HepG2 (cell line): ENCODE data around the gene NPAS2. TPM values are rescaled to one million over a fixed set of nuclear protein-coding genes. Genes with fewer than 3 reads are reported as not detected.

Source experiments
- DZIP1 ChIP-seq: sonication (generic); formaldehyde crosslinking; IDR thresholded peaks from 2 replicates; pipeline ENCODE4 v1.5.0; 2020; ENCODE audit warnings: mild to moderate bottlenecking, missing genetic modification reagents
- NFE2L1 ChIP-seq: sonication (generic); formaldehyde crosslinking; IDR thresholded peaks from 2 replicates; pipeline ENCODE4 v1.4.0; 2020; ENCODE audit warnings: missing genetic modification reagents, mild to moderate bottlenecking, borderline replicate concordance
- PREB ChIP-seq: sonication (generic); formaldehyde crosslinking; IDR thresholded peaks from 2 replicates; pipeline ENCODE4 v1.4.0; 2020; ENCODE audit warnings: missing genetic modification reagents
- PRMT3 ChIP-seq: sonication (generic); formaldehyde crosslinking; IDR thresholded peaks from 2 replicates; pipeline ENCODE4 v1.8.1; 2022; ENCODE audit warnings: low read depth, mild to moderate bottlenecking, moderate library complexity, missing genetic modification reagents, borderline replicate concordance
- ZFP82 ChIP-seq: sonication (generic); formaldehyde crosslinking; IDR thresholded peaks from 2 replicates; pipeline ENCODE4 v1.5.1; 2020; ENCODE audit warnings: mild to moderate bottlenecking, missing genetic modification reagents, borderline replicate concordance
- ZNF350 ChIP-seq: sonication (generic); formaldehyde crosslinking; IDR thresholded peaks from 2 replicates; pipeline ENCODE4 v1.4.0; 2020; ENCODE audit warnings: mild to moderate bottlenecking, low read depth, missing genetic modification reagents, borderline replicate concordance
- ZNF510 ChIP-seq: sonication (generic); formaldehyde crosslinking; IDR thresholded peaks from 2 replicates; pipeline ENCODE4 v1.4.0; 2020; ENCODE audit warnings: low read depth, mild to moderate bottlenecking, missing genetic modification reagents
- ZNF512 ChIP-seq: sonication (generic); formaldehyde crosslinking; IDR thresholded peaks from 2 replicates; pipeline ENCODE4 v1.4.0; 2020; ENCODE audit warnings: mild to moderate bottlenecking, missing genetic modification reagents
- ZNF788 ChIP-seq: sonication (generic); formaldehyde crosslinking; IDR thresholded peaks from 2 replicates; pipeline ENCODE4 v1.5.0; 2020; ENCODE audit warnings: mild to moderate bottlenecking, missing genetic modification reagents, borderline replicate concordance
- polyA plus RNA-seq, 8 experiments: library from polyadenylated mRNA; depleted of rRNA in 3 of 8; stranded (reverse) in 7 of 8; unstranded in 1 of 8; fragments of >200 nt; fragmentation: Illumina TruSeq in 4 of 8; extraction: Trizol in 4 of 8; gene quantifications; 2 replicates each; pipeline versions ENCODE4 v1.2.1 to v1.2.3, GENCODE V29; 2011 to 2016; ENCODE audit warnings: low read depth in 4 of 8, missing spikeins in 1 of 8, mixed read lengths in 1 of 8; ENCODE audit not compliant: insufficient read depth in 1 of 8
- total RNA-seq, 5 experiments: library from RNA; depleted of rRNA; stranded (reverse); fragments of >200 nt; fragmentation: Illumina TruSeq; extraction: Trizol; gene quantifications; 2 replicates each; pipeline ENCODE4 v1.2.3, GENCODE V29; 2016; ENCODE audit warnings: low read depth in 1 of 5
- TF ChIP-seq, protein P1 (sequence below): sonication (generic); formaldehyde crosslinking; IDR thresholded peaks from 2 replicates; pipeline ENCODE4 v1.5.1; 2020; ENCODE audit warnings: mild to moderate bottlenecking, moderate library complexity, missing genetic modification reagents
- TF ChIP-seq, protein P2 (sequence below): sonication (generic); formaldehyde crosslinking; IDR thresholded peaks from 2 replicates; pipeline ENCODE4 v1.4.0; 2020; ENCODE audit warnings: missing genetic modification reagents, borderline replicate concordance
- TF ChIP-seq, protein P3 (sequence below): sonication (generic); formaldehyde crosslinking; IDR thresholded peaks from 2 replicates; pipeline ENCODE4 v1.8.0; 2022; ENCODE audit warnings: missing genetic modification reagents, mild to moderate bottlenecking, moderate library complexity, borderline replicate concordance

The NPAS2 gene
- total and polyA plus RNA-seq, 2 of the 13 experiments (the other 11 are each of a cell fraction or from before 2014, with no cell fraction given), result 14.8 to 37.5 TPM

GRCh38 chr2:100820523-100821254, 750 bp downstream of the NPAS2 start (continued):
- TF ChIP-seq DZIP1 (CRISPR knock-in tag), result 0 out of 2 replicates have a peak, but pooled peaks have one; percentile 50
- TF ChIP-seq, protein P1, sequence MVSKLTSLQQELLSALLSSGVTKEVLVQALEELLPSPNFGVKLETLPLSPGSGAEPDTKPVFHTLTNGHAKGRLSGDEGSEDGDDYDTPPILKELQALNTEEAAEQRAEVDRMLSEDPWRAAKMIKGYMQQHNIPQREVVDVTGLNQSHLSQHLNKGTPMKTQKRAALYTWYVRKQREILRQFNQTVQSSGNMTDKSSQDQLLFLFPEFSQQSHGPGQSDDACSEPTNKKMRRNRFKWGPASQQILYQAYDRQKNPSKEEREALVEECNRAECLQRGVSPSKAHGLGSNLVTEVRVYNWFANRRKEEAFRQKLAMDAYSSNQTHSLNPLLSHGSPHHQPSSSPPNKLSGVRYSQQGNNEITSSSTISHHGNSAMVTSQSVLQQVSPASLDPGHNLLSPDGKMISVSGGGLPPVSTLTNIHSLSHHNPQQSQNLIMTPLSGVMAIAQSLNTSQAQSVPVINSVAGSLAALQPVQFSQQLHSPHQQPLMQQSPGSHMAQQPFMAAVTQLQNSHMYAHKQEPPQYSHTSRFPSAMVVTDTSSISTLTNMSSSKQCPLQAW (CRISPR knock-in tag), result no peak
- no peak for TF ChIP-seq ZNF510
- peak; percentile 51; the same call in 1 of the 2 replicates for TF ChIP-seq ZNF350
- TF ChIP-seq NFE2L1 (CRISPR knock-in tag), result no peak
- peak; percentile 64; the same call in 1 of the 2 replicates for TF ChIP-seq PREB (CRISPR knock-in tag)
- TF ChIP-seq ZFP82 (CRISPR knock-in tag), result peak; percentile 35; the same call in 1 of the 2 replicates
- TF ChIP-seq, protein P2, sequence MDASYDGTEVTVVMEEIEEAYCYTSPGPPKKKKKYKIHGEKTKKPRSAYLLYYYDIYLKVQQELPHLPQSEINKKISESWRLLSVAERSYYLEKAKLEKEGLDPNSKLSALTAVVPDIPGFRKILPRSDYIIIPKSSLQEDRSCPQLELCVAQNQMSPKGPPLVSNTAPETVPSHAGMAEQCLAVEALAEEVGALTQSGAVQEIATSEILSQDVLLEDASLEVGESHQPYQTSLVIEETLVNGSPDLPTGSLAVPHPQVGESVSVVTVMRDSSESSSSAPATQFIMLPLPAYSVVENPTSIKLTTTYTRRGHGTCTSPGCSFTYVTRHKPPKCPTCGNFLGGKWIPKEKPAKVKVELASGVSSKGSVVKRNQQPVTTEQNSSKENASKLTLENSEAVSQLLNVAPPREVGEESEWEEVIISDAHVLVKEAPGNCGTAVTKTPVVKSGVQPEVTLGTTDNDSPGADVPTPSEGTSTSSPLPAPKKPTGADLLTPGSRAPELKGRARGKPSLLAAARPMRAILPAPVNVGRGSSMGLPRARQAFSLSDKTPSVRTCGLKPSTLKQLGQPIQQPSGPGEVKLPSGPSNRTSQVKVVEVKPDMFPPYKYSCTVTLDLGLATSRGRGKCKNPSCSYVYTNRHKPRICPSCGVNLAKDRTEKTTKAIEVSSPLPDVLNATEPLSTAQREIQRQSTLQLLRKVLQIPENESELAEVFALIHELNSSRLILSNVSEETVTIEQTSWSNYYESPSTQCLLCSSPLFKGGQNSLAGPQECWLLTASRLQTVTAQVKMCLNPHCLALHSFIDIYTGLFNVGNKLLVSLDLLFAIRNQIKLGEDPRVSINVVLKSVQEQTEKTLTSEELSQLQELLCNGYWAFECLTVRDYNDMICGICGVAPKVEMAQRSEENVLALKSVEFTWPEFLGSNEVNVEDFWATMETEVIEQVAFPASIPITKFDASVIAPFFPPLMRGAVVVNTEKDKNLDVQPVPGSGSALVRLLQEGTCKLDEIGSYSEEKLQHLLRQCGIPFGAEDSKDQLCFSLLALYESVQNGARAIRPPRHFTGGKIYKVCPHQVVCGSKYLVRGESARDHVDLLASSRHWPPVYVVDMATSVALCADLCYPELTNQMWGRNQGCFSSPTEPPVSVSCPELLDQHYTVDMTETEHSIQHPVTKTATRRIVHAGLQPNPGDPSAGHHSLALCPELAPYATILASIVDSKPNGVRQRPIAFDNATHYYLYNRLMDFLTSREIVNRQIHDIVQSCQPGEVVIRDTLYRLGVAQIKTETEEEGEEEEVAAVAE (CRISPR knock-in tag), result no peak
- peak; percentile 36; the same call in 1 of the 2 replicates for TF ChIP-seq ZNF788 (CRISPR knock-in tag)
- no peak for TF ChIP-seq PRMT3
- TF ChIP-seq, protein P3, sequence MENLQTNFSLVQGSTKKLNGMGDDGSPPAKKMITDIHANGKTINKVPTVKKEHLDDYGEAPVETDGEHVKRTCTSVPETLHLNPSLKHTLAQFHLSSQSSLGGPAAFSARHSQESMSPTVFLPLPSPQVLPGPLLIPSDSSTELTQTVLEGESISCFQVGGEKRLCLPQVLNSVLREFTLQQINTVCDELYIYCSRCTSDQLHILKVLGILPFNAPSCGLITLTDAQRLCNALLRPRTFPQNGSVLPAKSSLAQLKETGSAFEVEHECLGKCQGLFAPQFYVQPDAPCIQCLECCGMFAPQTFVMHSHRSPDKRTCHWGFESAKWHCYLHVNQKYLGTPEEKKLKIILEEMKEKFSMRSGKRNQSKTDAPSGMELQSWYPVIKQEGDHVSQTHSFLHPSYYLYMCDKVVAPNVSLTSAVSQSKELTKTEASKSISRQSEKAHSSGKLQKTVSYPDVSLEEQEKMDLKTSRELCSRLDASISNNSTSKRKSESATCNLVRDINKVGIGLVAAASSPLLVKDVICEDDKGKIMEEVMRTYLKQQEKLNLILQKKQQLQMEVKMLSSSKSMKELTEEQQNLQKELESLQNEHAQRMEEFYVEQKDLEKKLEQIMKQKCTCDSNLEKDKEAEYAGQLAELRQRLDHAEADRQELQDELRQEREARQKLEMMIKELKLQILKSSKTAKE (CRISPR knock-in tag), result no peak
- 0 out of 2 replicates have a peak, but pooled peaks have one; percentile 26 for TF ChIP-seq ZNF512 (CRISPR knock-in tag)
